Measurements from ENCODE around the gene GLTPD2.

GRCh38 chr17:4743898-4744297, 44.9 kb upstream of the GLTPD2 start:
- no peak for TF ChIP-seq CTCF (IDR thresholded peaks at IDR 0.05)
- no peak for TF ChIP-seq POLR2AphosphoS5 (IDR thresholded peaks at IDR 0.05; ENCODE audit: low read depth, low read length)

All from Panc1 (cell line).